HS-5 (cell line): ENCODE measurements around the gene DLG5.
A peak's percentile ranks its signal among the peaks of the same experiment; 100 is the strongest.

Experiments
- DNase-seq: peaks from one replicate; pipeline ENCODE4 v3.0.0-alpha.2; 2012; ENCODE audit warnings: low read depth

DLG5 gene

DNA sequence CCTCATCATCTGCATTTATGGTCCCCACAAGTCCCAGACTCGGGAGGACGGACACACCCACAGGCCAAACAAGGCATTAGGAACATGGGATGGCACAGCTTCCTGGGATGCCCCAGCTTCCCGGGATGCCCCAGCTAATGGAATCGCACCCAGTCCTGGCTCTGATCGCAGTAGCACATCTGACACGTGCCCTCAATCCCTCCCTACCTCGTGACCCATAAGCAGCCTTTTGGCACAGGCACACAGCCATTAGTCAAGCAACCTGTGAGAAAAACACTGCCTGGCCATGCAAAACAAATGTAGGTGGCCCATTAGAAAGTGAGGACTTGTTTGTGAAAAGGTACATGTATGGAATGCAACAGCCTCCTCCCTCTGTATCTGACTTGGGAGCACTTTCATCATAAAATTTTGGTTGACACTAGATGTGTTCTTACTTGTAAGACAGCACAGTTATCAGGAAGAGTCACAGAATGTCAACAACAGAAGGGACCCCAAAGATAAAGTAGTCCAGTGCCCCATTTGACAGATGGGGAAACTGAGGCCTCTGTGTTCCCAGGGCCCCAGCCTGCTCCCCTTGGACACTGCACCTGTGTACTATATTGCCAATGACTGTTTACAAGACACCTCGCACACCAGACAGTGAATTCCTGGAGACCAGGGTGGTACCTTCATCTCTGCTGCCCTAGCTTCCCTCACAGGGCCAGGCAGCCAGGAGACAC is 34.4 kb downstream of the DLG5 start:
- DNase-seq = no peak

DNA sequence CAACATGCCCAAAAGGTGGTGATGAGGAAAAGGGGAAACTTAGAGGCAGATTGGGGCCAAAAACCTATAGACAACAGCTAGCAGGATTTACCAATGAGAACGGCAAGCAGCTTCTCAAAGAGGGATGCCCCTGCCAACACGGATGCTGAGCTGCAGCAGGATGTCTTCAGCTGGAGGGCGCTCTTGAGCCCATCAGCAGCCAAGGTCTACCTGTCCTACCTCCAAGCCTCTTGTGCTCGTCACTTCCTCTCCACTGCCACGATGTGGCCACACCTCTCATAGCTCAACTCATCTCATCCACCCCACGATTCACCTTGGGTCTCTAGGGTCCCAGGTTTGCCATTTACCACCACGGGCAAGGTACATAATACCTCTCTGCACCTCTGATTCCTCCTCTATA is 36.5 kb downstream of the DLG5 start:
- DNase-seq = no peak

GRCh38 chr10:77889277-77889903 is 37.2 kb downstream of the DLG5 start:
- no peak for DNase-seq

GRCh38 chr10:77888356-77888703 is 38.2 kb downstream of the DLG5 start:
- no peak for DNase-seq

DNA sequence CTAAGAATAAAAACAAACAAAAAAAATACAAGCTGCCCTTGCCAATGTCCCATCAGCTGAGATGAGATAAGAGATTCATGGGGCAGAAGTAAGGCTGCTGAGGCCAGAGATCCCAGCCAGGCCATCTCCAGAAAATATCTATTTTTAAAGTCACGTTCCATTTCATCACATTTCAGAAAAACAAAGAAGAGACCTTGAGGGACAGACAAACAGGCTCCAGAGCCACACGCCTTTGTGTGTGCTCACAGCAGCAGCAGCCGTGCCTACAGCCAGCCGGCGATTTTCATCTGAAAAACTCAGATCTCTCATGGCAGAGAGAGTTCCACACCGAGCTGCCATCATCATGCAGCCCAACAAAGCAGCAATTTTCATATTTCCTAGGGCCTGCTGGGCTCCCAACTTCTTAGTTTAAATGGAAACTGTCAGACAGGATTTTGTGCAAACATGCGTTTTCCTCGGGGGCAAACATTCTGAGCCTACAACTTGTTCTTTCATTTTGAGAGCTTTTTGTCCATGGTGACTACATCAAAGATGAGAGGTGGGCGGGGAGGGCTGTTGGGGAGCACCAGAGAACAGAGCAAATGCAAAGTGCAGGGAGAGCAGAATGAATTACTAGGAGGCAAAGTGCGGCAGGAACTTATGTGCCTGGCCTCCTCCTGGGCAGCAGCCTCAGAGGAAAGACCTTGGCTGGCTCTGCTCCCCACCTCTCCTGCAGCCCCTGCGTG is 38.8 kb downstream of the DLG5 start:
- DNase-seq = no peak

DNA sequence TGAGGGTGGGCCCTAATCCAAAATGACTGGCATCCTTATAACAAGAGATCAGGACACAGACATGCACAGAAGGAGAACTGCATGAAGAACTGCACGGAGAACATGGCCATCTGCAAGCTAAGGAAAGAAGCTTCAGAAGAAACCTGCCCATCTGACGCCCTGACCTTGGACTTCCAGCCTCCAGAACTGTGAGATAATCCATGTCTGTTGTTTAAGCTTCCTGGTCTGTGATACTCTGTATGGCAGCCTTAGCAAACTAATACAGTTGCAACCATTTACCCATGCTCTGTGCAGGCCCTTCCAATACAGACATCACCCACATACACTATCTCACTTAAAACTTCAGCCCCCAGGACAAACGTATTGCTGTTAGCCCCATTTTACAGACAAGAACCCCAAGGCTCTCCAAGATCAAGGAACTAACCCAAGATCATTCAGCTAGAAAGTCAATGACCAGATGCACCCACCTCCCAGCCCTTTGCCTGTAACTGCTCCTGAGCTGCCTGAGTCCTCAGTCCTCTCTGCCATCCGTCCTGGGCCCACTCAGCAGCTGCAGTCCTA is 39.7 kb downstream of the DLG5 start:
- DNase-seq = no peak

- no peak for DNase-seq
Measured at GRCh38 chr10:77884181-77884580, 42.4 kb downstream of the DLG5 start.

GRCh38 chr10:77881636-77882035 is 44.9 kb downstream of the DLG5 start:
- no peak for DNase-seq

GRCh38 chr10:77881222-77881621 is 45.3 kb downstream of the DLG5 start:
- no peak for DNase-seq

DNA sequence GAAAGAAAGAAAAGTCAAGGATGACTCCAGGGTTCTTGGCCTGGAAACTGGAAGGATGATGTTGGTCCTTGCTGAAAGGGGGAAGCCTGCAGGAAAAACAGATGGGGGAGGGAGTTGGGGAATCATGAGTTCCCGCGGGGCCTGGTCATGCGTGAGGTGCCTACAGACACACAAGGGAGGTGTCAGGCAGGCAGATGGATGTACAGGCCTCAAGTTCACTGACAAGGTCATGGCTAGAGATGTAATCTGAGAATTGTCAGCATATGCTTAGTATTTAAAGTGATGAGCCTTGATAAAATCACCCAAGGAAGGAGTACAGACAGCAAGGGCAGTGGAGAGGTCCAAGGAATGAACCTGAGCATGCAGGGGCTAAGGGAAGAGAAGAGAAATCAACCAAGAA is 46.8 kb downstream of the DLG5 start:
- DNase-seq = no peak

- no peak for DNase-seq
Measured at GRCh38 chr10:77879065-77879464, 47.5 kb downstream of the DLG5 start.

DNA sequence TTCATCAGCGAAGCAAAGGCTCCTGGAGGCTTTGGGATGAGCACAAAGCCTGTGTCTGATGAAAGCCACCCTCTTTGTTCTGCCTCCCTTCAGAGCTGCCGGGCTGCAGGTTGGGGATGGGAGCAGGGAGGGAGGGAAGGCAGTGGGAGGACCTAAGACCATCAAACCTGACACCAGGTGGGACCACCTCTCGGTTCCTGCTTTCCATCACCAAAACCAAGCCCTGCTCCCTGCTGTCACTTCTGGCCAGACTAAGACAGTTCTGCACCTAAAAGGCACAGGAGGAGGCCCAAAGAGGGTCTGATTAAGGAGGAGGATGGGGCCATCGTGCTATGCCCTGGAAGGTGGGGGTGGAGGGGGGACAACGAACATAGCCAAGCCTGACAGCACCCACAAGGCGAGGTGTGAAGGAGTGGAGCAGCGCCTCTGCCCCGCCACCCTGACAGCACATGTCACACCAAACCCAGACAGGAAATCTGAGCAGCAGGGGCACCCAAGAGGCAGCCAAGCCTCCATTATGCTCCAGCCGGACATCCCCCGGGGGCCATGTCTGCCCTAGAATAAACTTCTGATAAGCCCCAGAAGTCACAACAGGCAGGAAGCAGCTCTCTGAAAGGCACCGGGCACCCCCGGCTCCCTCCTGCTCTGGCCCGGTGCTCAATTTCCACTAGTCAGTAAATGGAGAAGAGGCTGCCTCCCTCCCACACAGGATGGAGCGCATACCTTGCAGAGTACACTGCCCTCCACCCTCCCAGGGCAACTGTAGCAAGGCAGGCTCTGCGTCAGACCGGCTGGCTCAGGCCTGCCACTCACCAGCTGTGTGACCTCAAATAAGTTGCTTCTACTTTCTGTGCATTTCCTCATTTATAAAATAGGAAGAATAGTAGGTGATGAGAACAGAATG is 48.9 kb downstream of the DLG5 start:
- no peak for DNase-seq

- no peak for DNase-seq
Measured at GRCh38 chr10:77875730-77876129, 50.8 kb downstream of the DLG5 start.

DNA sequence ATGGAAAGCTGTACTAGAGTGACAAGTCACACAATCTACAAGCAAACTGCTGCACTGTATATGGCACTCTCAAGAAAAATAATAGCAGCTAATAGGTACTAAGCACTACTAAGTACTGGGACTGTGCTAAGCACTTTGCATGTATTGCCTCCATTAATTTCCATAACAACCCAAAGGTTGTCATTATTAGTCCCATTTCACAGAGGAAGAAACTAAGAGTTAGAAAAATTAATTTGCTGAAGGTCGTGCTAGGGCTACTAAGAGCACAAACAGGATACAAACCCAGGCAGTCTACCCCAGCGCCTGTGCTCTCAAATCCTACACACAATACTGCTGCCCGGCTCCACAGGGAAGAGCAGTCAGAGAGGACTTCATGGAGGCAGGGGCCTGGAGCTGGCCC is 51.7 kb downstream of the DLG5 start:
- no peak for DNase-seq

GRCh38 chr10:77873536-77874380 is 52.8 kb downstream of the DLG5 start:
- peak; percentile 36 for DNase-seq

GRCh38 chr10:77872947-77873535 is 53.5 kb downstream of the DLG5 start:
- no peak for DNase-seq

DNA sequence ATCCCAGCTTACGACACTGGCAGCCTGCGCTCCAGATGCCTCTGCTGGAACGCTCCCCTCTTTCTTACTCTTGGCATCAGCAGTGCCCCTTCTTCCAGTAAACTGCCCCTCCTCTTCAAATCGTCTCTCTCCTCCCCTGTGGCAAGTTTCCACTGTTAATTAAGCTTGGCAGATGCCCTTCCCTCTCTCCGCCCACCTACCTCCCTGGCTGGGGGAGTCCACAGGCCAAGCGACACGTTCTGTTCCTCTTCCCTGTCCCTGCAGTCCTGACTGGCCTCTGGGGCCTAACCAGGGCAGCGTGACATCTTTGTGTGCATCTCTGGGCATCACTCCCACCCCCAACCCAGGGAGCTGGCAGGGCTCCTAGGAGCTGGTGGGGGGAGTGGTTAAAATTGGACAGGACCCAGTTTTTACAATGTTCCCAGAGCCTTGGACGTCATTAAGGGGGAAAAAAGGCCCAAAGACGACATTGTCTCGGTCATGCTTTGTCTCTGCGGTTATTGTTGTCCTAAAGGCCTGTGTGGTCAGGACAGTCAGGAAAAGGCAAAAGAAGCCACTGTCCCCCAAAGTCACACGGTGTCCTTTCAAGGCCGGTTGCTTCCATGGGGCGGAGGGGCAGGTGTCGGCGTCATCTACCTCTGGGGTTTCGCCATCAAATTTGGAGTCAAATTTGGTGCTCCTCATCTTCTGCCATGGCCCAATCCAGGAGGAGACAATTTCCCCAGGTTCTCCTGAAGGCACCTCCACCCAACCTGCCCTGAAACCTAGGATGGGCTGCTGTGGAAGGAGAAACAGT is 54.2 kb downstream of the DLG5 start:
- DNase-seq = no peak

GRCh38 chr10:77869626-77870420 is 56.7 kb downstream of the DLG5 start:
- no peak for DNase-seq

DNA sequence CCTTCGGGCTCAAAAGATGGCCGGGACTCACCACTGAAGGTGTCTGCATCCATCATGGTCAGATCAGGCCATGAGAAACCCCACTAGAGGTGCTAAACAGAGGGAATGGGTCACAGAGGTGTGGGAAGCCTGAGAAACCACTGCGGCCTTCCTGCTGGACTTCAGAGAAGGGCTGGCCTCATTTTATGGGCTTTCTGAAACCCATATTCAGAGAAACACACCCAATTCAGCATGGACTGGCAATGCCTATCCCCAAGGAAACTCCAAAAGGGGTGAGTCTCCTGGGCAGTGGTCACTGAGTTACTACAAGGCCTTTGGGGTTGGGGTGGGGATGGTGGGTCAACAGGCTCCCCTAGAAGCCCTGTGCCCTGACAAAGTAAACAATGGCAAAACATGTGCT is 58.0 kb downstream of the DLG5 start:
- DNase-seq = no peak
